Fibroblast of skin of left quadriceps (primary cell): ENCODE measurements around the gene R3HDM4.
"Not testable (repeated sequence)": the region's sequence is repeated elsewhere in the genome, so short reads cannot be mapped to it uniquely, and the experiment has no call there.

Experiments used
- DNase-seq, 2 experiments: peaks; one replicate each; pipeline ENCODE4 v3.0.0-alpha.2; 2013; ENCODE audit warnings: low read depth in 2 of 2

R3HDM4 gene

GRCh38 chr19:896434-896833 lies 16.6 kb downstream of the R3HDM4 start:
- no peak for DNase-seq

DNA sequence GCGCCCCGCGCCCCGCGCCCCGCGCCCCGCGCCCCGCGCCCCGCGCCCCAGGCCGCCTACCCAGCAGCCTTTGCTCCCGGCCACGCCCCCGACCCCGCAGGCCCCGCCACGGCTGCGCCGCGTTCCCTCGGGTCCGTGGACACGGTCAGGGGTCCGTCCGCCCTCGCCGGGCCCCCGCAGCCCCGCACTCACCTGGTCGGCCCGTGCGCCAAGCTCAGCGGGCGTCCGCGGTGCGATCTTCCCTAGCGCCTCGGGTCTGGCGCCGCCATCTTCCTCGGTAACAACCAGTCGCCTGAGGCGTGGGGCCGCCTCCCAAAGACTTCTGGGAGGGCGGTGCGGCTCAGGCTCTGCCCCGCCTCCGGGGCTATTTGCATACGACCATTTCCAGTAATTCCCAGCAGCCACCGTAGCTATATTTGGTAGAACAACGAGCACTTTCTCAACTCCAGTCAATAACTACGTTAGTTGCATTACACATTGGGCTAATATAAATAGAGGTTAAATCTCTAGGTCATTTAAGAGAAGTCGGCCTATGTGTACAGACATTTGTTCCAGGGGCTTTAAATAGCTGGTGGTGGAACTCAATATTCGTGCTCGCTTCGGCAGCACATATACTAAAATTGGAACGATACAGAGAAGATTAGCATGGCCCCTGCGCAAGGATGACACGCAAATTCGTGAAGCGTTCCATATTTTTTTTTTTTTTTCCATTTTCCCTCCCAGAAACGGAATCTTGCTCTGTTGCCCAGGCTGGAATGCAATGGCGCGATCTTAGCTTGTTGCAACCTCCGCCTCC lies 19.9 kb downstream of the R3HDM4 start, which contains the start of the genes MED16 and RNU6-9:
Gene MED16, minus strand, starts transcription at position 294 of the 796 bp plus-strand sequence. CDS start 2,056 bp downstream, outside the sequence.
Gene RNU6-9, plus strand, starts transcription at position 591 of the 796 bp plus-strand sequence.
- peak; percentile 82 to 84 for DNase-seq

GRCh38 chr19:892243-892893 lies 20.7 kb downstream of the R3HDM4 start:
- no peak for DNase-seq

- DNase-seq = not testable (repeated sequence)
Measured at GRCh38 chr19:891421-892200, 21.4 kb downstream of the R3HDM4 start.

DNA sequence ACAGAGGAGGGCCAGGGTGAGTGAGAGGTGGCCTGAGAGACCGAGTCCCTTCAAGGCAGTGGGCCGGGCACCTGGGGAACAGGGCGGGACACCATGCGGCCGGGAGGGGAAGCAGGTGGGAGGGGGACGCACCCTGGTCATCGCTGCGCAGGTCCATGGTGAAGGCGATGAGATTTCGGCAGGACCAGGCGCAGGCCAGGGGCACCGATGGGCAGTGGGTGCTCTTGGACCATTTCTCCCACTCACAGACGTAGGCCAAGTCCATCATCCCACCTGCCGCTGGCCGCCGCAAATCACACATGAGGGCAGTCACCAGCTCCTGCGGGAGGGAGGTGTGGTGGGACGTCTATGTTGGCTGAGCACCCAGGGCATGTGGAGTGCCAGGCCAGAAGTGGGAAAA lies 22.2 kb downstream of the R3HDM4 start:
- DNase-seq = no peak

GRCh38 chr19:889662-890295 lies 23.2 kb downstream of the R3HDM4 start:
- no peak for DNase-seq

- DNase-seq = no peak
Measured at GRCh38 chr19:888581-889385, 24.2 kb downstream of the R3HDM4 start.

DNA sequence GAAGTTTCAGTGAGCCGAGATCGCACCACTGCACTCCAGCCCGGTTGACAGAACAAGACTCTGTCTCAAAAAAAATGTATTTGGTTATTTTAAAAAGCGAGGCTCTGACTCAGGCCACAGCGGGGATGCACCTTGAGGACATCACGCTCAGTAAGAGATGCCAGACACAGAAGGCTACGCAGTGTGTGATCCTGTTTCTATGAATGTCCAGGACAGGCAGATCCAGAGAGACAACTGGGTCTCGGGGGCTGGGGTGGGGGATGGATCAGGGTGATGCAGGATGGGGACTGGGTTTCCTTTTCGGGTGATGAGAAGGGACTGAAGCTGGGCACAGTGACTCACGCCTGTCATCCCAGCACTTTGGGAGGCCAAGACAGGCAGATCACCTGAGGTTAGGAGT lies 25.4 kb downstream of the R3HDM4 start:
- no peak for DNase-seq

- no peak for DNase-seq
Measured at GRCh38 chr19:887072-887471, 25.9 kb downstream of the R3HDM4 start.

- no peak for DNase-seq
Measured at GRCh38 chr19:885536-886224, 27.3 kb downstream of the R3HDM4 start.

DNA sequence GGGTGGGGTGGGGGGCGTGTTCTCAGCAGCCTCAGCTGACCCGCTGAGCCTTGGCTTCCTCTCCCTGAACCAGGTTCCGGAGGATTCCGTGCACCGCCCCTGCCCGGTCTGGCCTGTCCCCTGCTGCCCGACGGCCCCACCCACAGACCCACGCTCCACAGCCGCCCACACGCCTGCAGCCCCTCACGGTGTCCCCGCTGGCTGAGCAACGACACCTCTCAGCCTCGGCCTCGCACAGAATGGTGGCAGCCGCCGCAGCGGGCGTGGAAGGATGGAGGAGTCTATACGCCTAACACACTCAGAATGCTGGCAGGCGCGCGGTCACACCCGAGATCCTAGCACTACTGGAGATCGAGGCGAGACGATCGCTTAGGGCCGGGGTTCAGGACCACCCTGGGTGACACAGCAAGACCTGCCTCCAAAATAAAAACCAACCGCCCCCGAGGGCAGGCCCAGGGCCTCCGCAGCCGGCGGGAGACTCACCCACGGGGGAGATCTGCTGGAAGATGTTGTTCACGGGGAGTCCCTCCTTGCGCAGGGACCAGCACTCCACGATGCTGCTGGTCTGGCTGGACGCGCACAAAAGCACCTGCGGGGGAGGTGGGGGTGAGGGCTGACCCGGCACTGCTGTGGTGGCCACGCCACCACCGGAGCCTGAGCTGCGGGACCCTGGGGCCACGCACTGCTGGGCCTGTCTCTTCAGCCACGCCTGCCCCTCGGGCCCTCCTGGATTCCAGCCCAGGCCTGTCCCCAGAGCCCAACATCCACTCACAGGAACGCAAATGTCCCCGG lies 28.4 kb downstream of the R3HDM4 start:
- no peak for DNase-seq

GRCh38 chr19:883661-884211 lies 29.3 kb downstream of the R3HDM4 start:
- no peak for DNase-seq

DNA sequence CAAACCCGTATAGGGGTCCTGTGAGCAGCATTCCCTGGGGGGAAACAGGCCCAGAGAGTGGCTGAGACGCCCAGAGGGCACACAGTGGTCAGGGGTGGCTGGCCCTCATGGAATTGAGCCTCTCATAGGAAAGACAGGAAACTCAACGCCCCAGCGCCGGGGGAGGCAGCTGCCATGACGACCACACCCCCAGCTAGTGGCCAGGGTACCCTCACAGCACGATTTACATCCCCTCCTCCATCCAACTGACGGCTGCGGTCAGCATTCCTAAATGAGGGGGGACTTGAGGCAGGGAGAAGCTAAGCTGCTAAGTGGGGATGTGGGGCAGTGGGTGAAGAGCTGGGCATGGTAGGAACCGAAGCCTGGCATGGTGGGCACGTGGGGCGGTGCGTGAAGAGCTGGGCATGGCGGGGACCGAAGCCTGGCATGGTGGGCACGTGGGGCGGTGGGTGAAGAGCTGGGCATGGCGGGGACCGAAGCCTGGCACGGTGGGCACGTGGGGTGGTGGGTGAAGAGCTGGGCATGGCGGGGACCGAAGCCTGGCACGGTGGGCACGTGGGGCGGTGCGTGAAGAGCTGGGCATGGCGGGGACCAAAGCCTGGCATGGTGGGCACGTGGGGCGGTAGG lies 30.0 kb downstream of the R3HDM4 start:
- no peak for DNase-seq

DNA sequence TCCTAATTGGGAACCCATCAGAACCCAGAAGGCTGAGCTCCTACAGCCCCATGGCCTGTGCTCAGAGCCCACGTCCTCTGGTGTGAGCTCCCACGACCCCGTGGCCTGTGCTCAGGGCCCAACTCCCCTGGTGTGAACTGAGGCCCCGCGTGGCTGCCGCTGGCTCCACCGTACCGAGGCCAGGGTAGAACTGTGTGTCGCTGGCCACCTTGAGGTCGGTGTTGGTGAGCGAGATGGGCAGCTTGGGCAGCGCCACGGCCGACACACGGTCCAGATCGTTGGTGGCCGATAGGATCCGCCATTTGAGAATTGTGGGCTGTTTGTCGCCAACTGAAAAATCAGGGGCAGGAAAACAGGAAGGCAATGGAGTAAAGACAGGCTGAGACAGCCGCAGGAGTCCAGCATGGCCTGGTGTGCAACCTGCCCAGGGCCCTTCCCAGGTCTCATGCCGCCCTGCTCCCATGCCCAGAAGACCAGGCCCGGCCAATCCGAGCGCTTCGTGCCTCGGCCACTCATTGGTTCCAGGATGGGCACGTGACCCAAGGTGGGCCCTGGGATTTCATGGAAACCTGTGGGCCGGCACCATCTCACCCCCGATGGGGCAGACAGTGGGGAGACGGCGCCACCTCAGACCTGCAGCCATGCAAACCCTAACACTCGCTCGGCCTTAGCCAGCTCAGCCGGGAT lies 31.5 kb downstream of the R3HDM4 start:
- DNase-seq = no peak

DNA sequence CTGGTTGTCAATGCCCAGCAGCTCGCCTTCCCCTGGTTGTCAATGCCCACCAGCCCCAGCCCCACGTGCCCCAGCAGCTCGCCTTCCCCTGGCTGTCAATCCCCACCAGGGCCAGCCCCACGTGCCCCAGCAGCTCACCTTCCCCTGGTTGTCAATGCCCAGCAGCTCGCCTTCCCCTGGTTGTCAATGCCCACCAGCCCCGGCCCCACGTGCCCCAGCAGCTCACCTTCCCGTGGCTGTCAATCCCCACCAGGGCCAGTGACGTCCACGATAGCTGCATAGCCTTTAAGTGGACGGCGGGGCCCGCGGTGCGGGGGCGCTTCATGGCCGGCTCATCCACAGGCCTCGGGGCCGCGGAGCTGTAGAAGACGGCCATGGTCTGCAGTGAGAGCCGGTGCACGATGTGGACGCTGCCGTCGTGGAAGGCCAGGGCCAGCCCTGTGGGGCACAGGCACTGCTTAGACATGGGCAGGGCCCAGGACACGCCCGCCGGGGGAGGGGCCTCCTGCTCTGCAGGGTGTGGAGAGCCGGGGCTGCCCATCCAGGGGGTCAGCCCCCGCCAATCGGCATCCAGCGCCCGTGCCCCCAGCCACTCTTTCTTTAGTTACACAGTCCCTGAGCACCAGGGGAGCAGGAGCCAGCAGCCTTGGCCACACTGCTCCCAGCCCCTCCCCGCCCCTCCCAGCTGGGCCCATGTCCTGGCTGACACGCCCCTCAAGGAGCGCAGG lies 33.1 kb downstream of the R3HDM4 start:
- no peak for DNase-seq

DNA sequence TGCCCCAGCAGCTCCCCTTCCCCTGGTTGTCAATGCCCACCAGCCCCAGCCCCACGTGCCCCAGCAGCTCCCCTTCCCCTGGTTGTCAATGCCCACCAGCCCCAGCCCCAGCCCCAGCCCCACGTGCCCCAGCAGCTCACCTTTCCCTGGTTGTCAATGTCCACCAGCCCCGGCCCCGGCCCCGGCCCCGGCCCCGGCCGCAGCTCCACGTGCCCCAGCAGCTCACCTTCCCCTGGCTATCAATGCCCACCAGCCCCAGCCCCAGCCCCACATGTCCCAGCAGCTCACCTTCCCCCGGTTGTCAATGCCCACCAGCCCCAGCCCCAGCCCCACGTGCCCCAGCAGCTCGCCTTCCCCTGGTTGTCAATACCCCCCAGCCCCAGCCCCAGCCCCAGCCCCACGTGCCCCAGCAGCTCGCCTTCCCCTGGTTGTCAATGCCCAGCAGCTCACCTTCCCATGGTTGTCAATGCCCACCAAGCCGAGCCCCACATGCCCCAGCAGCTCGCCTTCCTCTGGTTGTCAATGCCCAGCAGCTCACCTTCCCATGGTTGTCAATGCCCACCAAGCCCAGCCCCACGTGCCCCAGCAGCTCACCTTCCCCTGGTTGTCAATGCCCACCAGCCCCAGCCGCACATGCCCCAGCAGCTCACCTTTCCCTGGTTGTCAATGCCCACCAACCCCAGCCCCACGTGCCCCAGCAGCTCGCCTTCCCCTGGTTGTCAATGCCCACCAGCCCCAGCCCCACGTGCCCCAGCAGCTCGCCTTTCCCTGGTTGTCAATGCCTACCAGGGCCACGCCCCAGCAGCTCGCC lies 34.1 kb downstream of the R3HDM4 start:
- not testable (repeated sequence) for DNase-seq
